HG03064 (cell line): Measurements from ENCODE around the gene RABL3.
"Not testable (repeated sequence)": the region's sequence is repeated elsewhere in the genome, so short reads cannot be mapped to it uniquely, and the experiment has no call there.

Experiments
- ATAC-seq: cut with Tn5 transposase; IDR thresholded peaks from one replicate; pipeline ENCODE4 v1.9.1; 2021; ENCODE audit warnings: low read depth; ENCODE audit not compliant: unreplicated experiment

RABL3 gene

GRCh38 chr3:120649830-120650233, 92.5 kb downstream of the RABL3 start:
- no peak for ATAC-seq

- ATAC-seq = no peak
Measured at GRCh38 chr3:120648290-120648689, 94.0 kb downstream of the RABL3 start.

GRCh38 chr3:120646771-120647432, 95.4 kb downstream of the RABL3 start:
- no peak for ATAC-seq

- no peak for ATAC-seq
Measured at GRCh38 chr3:120645083-120645845, 97.1 kb downstream of the RABL3 start.

GRCh38 chr3:120642368-120642948, 99.9 kb downstream of the RABL3 start:
- no peak for ATAC-seq

- ATAC-seq = no peak
Measured at GRCh38 chr3:120641696-120642246, 100.5 kb downstream of the RABL3 start.

GRCh38 chr3:120640231-120640630, 102.1 kb downstream of the RABL3 start:
- ATAC-seq = no peak

- ATAC-seq = not testable (repeated sequence)
Measured at GRCh38 chr3:120638820-120639219, 103.5 kb downstream of the RABL3 start.

GRCh38 chr3:120637851-120638559, 104.3 kb downstream of the RABL3 start:
- ATAC-seq = no peak

- ATAC-seq = no peak
Measured at GRCh38 chr3:120636795-120637401, 105.4 kb downstream of the RABL3 start.
